AG08395 (cell line): ENCODE results near the gene RGS11.

Source experiments
- DNase-seq: peaks from one replicate; pipeline ENCODE4 v3.0.0; 2012; ENCODE audit warnings: mixed read lengths, low spot score

The RGS11 gene

DNA sequence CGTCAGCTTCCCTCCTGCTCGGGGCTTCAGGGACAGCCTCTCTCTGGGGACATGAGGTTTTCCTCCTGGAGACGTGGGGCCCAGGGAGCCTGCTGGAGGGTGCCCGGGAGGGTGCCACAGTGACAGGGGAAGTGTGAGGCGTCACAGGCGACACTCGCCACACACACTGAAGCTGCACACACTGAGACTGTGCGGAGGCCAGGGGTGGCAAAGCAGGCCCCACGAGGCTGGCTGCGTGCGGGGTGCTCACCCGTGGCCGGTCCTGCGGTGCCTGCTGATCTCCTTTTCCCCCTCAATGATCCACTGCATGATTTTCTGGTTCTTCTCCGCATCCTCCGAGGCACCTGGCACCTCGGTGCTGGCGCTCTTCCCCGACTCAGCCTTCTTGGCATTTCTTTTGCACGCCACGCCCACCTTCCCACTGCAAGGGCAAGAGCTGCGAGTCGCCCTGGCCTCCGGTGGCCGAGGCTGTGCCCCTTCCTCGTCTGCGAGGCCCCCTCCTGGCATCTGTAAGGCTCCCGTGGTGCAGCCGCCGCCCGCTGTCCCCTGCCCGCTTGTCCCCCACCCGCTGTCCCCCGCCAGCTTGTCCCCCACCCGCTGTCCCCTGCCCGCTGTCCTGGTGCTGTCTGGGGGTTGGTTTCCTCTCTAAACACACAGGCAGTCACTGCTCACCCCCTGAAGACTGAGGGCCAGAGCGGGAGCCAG, 21.2 kb upstream of the RGS11 start:
- no peak for DNase-seq

- DNase-seq, result no peak
These were observed 20.5 kb upstream of the RGS11 start for GRCh38 chr16:296276-296675.

DNA sequence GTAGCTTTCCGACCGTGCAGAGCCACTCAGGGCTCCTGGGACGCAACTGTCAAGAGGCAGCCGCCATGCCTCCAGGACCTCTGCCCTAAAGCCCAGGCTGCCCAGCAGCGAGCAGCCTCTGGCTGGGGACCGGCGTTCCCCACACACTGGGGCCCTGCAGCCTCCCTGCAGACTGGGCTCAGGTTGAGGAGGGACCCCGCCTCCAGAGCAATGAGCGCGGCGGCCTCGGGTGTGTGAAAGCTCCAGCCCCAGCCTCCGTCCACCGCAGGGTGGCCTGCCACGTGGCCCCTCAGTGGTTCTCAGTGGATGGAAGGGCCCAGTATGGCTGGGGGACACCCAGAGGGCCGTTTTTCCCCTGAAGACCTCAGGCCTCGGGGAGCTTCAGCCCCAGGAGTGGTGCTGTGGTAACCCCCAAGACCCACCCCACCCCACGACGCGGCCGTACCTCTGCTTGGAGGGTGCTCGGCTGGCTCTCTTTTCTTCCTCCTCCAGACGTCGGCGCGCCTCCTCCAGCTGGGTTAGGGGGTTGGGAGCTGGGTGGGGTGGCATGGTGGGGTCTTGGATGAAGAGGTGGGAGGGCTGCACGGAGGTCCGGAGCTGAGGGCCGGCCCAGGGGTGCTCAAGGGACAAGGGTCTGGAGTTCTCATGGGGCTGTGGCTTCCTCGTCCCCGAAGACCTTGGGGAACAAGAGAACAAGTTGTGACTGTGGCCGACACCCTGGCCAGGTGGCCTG, 17.5 kb upstream of the RGS11 start:
- no peak for DNase-seq

- no peak for DNase-seq
These were observed 15.8 kb upstream of the RGS11 start for GRCh38 chr16:291539-291938.

- no peak for DNase-seq
These were observed 15.1 kb upstream of the RGS11 start for GRCh38 chr16:290681-291405.

DNA sequence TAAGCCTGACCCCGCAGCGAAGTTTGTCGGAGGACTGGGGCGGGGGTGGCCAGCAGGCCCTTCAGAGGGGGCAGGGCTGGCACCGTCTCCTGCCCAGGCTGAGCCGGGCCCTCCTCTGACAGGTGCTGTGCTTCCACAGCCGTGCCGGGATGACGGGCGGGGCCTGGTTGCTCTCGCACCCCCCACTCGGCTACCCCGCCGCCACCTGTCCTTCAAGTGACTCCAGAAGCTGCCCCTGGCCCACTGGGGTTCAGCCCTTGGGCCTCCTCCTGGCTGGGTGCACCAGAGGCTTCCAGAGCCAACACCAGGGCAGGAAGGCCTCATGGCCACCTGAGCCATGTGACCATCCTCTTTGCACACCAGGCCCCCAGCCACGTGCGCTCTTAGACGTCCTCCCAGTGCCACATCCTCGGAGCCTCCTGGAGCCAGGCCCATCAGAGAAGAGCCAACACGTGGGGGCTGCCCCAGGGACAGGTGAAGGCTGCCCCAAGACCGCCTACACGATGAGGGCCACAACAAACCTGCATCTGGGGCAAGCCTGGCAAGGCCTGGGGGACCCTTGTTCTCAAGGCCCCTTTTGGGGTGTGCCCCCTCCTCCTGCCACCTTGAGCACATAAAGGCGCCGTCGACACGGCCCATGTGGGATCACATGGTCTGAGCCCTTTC, 14.4 kb upstream of the RGS11 start:
- DNase-seq, result no peak

- DNase-seq, result no peak
These were observed 13.8 kb upstream of the RGS11 start for GRCh38 chr16:289395-289997.

GRCh38 chr16:287981-288920, 12.5 kb upstream of the RGS11 start:
- DNase-seq, result no peak

- no peak for DNase-seq
These were observed 11.6 kb upstream of the RGS11 start for GRCh38 chr16:287298-287811.

DNA sequence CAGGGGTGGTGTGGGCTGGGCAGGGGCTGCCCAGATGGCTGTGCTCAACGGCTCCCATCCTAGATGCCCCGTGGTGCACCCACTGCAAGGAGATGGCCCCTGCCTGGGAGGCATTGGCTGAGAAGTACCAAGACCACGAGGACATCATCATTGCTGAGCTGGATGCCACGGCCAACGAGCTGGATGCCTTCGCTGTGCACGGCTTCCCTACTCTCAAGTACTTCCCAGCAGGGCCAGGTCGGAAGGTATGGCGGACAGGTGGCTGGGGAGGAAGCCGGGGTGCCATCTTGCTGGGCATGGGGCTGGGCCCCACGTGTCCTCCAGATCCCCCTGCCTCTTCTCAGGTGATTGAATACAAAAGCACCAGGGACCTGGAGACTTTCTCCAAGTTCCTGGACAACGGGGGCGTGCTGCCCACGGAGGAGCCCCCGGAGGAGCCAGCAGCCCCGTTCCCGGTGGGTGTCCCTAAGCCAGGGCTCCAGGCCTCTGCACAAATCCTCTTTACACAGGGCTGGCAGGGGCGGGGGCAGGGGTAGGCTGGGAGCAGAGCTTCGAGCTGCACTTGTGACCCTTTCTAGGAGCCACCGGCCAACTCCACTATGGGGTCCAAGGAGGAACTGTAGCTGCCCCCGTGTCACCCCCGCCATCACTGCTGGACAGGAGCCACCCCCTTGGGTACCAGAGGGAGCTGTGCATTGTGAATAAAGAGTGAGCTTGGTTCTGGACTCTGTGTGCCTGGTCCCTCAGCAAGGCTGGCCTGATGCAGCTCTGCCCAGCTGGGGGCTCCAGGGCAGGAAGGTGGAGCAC, 10.9 kb upstream of the RGS11 start:
- DNase-seq, result no peak

DNA sequence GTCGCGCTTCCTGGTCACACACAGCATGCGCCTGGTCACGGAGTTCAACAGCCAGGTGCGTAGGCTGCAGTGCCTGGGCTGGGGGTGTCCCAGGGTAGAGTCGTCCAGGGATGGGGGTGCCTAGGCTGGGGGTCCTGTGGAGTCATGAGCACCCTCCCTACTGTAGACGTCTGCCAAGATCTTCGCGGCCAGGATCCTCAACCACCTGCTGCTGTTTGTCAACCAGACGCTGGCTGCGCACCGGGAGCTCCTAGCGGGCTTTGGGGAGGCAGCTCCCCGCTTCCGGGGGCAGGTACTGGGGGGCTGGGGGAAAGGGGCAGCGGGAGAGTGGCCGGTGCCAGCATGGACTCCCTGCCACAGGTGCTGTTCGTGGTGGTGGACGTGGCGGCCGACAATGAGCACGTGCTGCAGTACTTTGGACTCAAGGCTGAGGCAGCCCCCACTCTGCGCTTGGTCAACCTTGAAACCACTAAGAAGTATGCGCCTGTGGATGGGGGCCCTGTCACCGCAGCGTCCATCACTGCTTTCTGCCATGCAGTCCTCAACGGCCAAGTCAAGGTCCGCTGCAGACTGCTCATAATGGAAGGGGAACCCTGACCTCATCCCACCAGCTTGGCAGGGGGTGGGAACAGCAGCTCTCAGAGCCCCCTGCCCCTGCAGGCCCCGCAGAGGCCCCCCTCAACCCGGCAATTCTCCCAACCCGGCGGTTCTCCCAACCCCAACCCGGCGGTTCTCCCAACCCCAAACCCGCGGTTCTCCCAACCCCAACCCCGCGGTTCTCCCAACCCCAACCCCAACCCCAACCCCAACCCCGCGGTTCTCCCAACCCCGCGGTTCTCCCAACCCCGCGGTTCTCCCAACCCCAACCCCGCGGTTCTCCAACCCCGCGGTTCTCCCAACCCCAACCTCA, 9.7 kb upstream of the RGS11 start:
- no peak for DNase-seq

DNA sequence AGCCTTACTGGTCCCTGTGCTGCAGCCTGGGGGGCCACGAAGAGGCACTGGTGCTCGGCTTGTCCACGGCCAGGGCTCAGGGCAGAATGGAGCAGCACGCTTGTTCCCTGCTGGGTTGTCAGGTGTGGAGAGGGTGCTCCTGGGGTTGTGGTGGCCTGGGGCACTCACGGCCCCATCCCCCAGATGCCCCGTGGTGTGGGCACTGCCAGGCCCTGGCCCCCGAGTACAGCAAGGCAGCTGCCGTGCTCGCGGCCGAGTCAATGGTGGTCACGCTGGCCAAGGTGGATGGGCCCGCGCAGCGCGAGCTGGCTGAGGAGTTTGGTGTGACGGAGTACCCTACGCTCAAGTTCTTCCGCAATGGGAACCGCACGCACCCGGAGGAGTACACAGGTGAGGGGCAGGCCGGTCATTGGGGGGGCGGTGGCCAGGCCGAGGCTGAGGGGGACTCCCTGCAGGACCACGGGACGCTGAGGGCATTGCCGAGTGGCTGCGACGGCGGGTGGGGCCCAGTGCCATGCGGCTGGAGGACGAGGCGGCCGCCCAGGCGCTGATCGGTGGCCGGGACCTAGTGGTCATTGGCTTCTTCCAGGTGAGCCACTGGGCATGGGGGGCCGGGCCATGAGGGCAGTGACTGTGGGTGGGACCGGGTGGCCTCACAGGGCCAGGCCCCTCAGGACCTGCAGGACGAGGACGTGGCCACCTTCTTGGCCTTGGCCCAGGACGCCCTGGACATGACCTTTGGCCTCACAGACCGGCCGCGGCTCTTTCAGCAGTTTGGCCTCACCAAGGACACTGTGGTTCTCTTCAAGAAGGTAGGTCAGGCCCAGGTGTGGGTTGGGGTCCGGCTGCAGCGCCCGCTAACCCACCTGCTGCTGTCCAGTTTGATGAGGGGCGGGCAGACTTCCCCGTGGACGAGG, 8.7 kb upstream of the RGS11 start:
- DNase-seq, result no peak

- no peak for DNase-seq
These were observed 7.5 kb upstream of the RGS11 start, which contains the start of gene PDIA2 for GRCh38 chr16:283033-283805. TSS of gene PDIA2 (plus strand) at chr16:283164. CDS start at chr16:283170, 6 bp downstream.

GRCh38 chr16:282491-282890, 6.7 kb upstream of the RGS11 start:
- DNase-seq, result no peak

DNA sequence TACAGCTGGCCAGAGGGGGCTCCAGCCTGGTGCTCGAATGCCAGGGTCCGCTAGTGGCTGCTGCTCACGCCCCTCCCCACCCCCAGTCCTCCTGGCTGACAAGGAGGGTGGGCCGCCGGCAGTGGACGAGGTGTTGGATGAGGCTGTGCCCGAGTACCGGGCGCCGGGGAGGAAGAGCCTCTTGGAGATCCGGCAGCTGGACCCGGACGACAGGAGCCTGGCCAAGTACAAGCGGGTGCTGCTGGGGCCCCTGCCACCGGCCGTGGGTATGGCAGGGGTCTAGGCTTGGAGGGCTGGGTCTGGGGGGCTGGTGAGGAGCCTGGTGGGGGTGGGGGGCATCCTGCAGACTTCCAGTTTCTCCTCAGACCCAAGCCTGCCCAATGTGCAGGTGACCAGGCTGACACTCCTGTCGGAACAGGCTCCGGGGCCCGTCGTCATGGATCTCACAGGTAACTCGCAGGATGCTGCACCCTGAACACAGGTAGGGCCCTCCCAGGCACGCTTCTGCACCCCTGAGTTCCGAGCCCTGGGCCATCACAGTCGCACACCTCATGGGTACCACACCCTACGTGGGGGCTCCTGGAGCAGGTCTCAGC, 6.0 kb upstream of the RGS11 start:
- DNase-seq, result no peak

DNA sequence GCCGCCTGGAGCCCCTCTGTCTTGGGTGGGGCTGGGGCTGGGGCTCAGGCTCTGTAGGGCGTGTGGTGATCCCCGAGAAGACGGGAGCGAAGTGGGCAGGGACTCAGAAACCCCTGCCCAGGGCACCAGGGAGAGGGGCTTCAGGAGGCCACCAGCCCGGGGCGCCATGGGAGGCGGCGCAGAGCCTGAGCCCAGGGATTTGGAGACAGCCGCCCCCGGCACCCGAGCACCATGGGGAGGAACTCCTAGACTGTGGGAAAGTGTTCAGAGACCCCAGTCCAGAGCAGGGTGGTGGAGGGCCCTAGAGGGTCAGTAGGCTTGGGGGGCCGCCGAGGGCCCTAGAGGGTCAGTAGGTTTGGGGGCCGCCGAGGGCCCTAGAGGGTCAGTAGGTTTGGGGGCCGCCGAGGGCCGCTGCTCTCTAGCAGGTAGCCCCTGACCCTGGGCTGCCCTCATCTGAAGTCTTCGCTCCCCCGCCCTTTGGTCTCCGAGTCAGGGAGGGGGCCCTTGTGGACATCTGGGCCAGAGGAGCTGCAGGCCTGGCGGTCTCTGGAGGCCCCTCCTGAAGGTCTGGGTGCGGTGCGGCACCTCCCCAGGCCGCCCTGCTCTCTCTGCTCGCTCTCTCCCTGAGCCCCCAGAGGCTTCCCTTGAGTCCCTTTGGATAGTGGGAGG, 5.4 kb upstream of the RGS11 start:
- no peak for DNase-seq
